Sigmoid colon (tissue), 7 donors: ENCODE measurements around the gene FAM204A. TPM values are rescaled to one million over a fixed set of nuclear protein-coding genes. Genes with fewer than 3 reads are reported as not detected.

Experiments
- DNase-seq: peaks from one replicate; pipeline ENCODE4 v3.0.0-alpha.2; 2019
- H3K27ac ChIP-seq, 4 donors: fragments of 200-600 bp; sonication (generic); one replicate each; pipeline ENCODE4 v1.5.1; 2016 to 2019; ENCODE audit warnings: mild to moderate bottlenecking in 1 of 4
- H3K27me3 ChIP-seq, 3 donors: fragments of 200-600 bp; sonication (generic); one replicate each; pipeline ENCODE4 v1.5.1; 2019; ENCODE audit warnings: mild to moderate bottlenecking in 1 of 3
- H3K36me3 ChIP-seq, 4 donors: fragments of 200-600 bp; sonication (generic); one replicate each; pipeline ENCODE4 v1.5.1; 2016 to 2019
- H3K4me1 ChIP-seq, 4 donors: fragments of 200-600 bp; sonication (generic); one replicate each; pipeline ENCODE4 v1.5.1; 2017 to 2019
- H3K4me3 ChIP-seq, 4 donors: fragments of 200-600 bp; sonication (generic); one replicate each; pipeline ENCODE4 v1.5.1; 2017 to 2019; ENCODE audit warnings: mild to moderate bottlenecking in 2 of 4, moderate library complexity in 1 of 4
- H3K9me3 ChIP-seq, 4 donors: fragments of 200-600 bp in 3 of 4; sonication (generic) in 3 of 4; one replicate each; pipeline versions ENCODE4 v1.5.1 to v1.6.1; 2013 to 2019
- EP300 ChIP-seq, 4 donors: sonication (generic); formaldehyde crosslinking; IDR thresholded peaks; one replicate each; pipeline ENCODE4 v1.6.1; 2017; ENCODE audit warnings: antibody characterized with exemption in 4 of 4
- POLR2A ChIP-seq, 2 donors: fragments of 450-650 bp; IDR thresholded peaks; one replicate each; pipeline ENCODE4 v1.6.1; 2016; ENCODE audit warnings: antibody characterized with exemption in 2 of 2, mild to moderate bottlenecking in 2 of 2, moderate library complexity in 2 of 2
- POLR2AphosphoS5 ChIP-seq, 4 donors: sonication (generic); formaldehyde crosslinking; IDR thresholded peaks; one replicate each; pipeline ENCODE4 v1.6.1; 2017; ENCODE audit warnings: antibody characterized with exemption in 4 of 4
- WGBS, 2 donors: extraction: QIAGEN DNeasy Blood & Tissue Kit; methylation state at CpG; one replicate each; pipeline ENCODE4 v1.1.7; 2013; 5-methylcytosine and 5-hydroxymethylcytosine counted together
- intact Hi-C: fragments of 100-400 bp; cut with DNase I; formaldehyde crosslinking; loops from one replicate; pipeline ENCODE4 v1.15.1; 2023
- polyA plus RNA-seq, 3 donors: library from polyadenylated mRNA; stranded (reverse); fragments of 200-250 nt; gene quantifications; one replicate each; pipeline ENCODE4 v1.2.3, GENCODE V29; 2013
- total RNA-seq, 4 donors: library from RNA; depleted of rRNA; stranded (reverse); fragments of >200 nt; gene quantifications; one replicate each; pipeline ENCODE4 v1.1.0, GENCODE V29; 2016
- TF ChIP-seq, protein P1 (sequence below), 4 experiments: fragments of 450-650 bp in 3 of 4; fragments of 200-600 bp in 1 of 4; IDR thresholded peaks; one replicate each; pipeline ENCODE4 v1.5.1; 2016 to 2019; ENCODE audit warnings: antibody characterized with exemption in 4 of 4, mild to moderate bottlenecking in 3 of 4, moderate library complexity in 2 of 4
- donor health status: healthy with polysubstance abuse.
- donor health status: Bipolar disorder and iron deficiency.
- donor health status: healthy.

The FAM204A gene
- total and polyA plus RNA-seq, 7 donors = 40.6 to 83.1 (median 60.1) TPM

DNA sequence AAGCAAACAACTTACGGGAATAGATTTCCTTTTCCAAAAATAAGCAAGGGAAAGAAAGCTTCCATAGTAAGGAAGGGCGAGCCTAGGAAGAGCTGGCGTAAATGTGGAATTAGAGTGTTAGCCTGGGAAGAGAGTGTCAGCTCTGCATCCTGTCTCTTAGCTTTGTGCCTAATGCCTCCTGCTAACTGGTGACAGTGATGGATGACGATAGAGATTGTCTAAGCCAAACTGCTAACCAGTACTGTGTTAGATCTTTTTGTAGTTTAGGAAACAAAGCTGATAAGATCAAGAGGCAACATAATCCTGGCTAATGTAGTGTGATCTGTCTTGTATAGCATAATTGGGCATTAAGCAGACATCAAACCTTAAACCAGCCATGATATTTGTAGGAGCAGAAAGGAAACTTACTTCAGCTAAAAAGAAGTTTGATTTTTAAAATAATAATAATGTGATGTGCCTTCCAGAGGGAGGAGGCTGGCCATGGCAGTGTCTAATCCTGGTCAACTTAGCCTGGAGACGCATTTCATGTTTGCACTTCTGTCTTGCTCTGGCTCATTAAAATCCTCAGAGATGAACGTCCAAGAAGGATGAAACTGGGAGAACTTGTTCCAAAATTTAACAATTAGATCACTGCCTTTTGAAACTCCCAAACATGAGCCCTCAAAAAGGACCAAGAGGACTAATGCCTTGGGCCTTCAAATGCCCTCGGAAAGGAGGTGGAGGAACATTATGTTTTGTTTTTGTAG, 85.1 kb downstream of the FAM204A start:
- intact Hi-C loops = no loop called here
- Histone ChIP-seq H3K9me3 (no peaks in the 10 kb centered on the region), H3K27ac (no peak overlapping the region), H3K36me3 (no peaks in the 10 kb centered on the region), H3K4me3 (no peak overlapping the region), H3K4me1 (no peaks in the 10 kb centered on the region), H3K27me3 (no peaks in the 10 kb centered on the region)
- TF ChIP-seq, protein P1, sequence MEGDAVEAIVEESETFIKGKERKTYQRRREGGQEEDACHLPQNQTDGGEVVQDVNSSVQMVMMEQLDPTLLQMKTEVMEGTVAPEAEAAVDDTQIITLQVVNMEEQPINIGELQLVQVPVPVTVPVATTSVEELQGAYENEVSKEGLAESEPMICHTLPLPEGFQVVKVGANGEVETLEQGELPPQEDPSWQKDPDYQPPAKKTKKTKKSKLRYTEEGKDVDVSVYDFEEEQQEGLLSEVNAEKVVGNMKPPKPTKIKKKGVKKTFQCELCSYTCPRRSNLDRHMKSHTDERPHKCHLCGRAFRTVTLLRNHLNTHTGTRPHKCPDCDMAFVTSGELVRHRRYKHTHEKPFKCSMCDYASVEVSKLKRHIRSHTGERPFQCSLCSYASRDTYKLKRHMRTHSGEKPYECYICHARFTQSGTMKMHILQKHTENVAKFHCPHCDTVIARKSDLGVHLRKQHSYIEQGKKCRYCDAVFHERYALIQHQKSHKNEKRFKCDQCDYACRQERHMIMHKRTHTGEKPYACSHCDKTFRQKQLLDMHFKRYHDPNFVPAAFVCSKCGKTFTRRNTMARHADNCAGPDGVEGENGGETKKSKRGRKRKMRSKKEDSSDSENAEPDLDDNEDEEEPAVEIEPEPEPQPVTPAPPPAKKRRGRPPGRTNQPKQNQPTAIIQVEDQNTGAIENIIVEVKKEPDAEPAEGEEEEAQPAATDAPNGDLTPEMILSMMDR (IDR thresholded peaks at IDR 0.05) = no peak
- TF ChIP-seq POLR2A (IDR thresholded peaks at IDR 0.05) (no peak), POLR2AphosphoS5 (IDR thresholded peaks at IDR 0.05) (no peak), EP300 (IDR thresholded peaks at IDR 0.05) (no peak)
- 49 to 68% methylated on average over 7 of the region's 7 CpGs for WGBS, 2 donors
- no peak for DNase-seq

DNA sequence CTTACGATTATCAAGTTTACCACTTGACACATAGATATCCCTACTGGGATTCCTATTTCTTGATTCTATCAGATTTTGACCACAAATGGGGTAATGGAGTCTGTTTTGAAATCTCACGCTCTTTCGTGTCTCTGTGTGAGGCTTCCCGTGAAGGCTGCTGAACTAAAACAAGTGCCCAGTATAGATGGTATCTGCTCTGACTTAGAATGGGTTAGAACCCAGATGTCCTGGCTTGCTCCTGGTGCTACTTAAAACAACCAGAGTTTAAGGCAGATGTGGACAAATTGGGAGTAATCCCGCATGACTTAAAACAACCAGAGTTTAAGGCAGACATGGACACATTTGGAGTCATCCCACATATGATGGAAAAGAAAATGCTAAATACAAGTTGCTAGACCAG, 85.9 kb downstream of the FAM204A start:
- Histone ChIP-seq H3K27me3 (no peaks in the 10 kb centered on the region), H3K27ac (no peak overlapping the region), H3K9me3 (no peaks in the 10 kb centered on the region), H3K4me1 (no peaks in the 10 kb centered on the region), H3K4me3 (no peak overlapping the region), H3K36me3 (no peaks in the 10 kb centered on the region)
- 73 to 83% methylated on average over 5 of the region's 5 CpGs for WGBS, 2 donors
- no peak for TF ChIP-seq EP300 (IDR thresholded peaks at IDR 0.05)
- TF ChIP-seq, protein P1 (IDR thresholded peaks at IDR 0.05) = no peak
- TF ChIP-seq POLR2A (IDR thresholded peaks at IDR 0.05) = no peak
- no peak for TF ChIP-seq POLR2AphosphoS5 (IDR thresholded peaks at IDR 0.05)
- intact Hi-C loops = no loop called here
- no peak for DNase-seq

DNA sequence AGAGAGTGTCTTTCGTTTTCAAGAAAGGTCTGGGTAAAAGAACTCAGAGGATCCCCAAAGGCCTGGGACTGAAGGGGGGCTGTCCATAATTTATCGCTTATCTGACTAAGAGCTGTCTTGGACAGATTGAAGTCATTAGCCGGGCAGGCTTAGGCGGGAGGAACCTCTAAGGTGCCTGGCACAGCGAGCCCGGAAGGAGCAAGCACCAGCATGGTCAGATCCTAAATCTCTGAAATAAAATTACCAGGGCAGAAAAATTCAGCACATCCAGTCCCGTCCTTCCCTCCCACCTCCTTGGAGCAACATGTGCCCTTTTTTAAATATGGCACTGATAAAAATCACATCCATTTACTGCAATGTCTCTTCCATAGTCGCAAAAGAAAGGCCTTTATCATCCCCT, 86.8 kb downstream of the FAM204A start:
- 86 to 92% methylated on average over 8 of the region's 8 CpGs for WGBS, 2 donors
- no peak for TF ChIP-seq POLR2A (IDR thresholded peaks at IDR 0.05)
- no peak for TF ChIP-seq EP300 (IDR thresholded peaks at IDR 0.05)
- no peak for TF ChIP-seq POLR2AphosphoS5 (IDR thresholded peaks at IDR 0.05)
- TF ChIP-seq, protein P1 (IDR thresholded peaks at IDR 0.05) = no peak
- no peak overlapping the region for H3K27ac ChIP-seq
- H3K4me1 ChIP-seq = no peaks in the 10 kb centered on the region
- no peaks in the 10 kb centered on the region for H3K36me3 ChIP-seq
- no peaks in the 10 kb centered on the region for H3K9me3 ChIP-seq
- no peaks in the 10 kb centered on the region for H3K27me3 ChIP-seq
- intact Hi-C loops = no loop called here
- H3K4me3 ChIP-seq = no peak overlapping the region
- DNase-seq = no peak

DNA sequence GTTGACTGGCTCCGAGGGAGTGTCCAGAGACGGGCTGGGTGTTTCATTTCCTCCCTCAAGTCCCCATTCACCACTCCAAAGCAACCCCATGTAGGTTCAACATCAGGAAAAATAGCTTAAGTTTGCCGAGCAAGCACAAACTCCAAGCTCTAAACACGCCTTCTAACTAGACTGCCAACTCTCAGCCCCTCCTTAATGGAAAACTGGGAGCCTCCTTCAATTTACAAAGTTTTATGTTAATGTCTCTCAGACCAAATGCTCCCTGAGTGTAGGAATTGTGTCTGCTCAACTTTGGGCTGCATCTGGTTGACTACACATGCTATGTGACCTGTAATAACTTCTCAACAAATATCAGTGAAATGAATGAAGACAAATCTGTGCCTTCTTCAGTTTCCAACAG, 87.5 kb downstream of the FAM204A start:
- no peak overlapping the region for H3K27ac ChIP-seq
- WGBS, 2 donors = 57 to 73% methylated on average over 4 of the region's 4 CpGs
- no peak for DNase-seq
- no peaks in the 10 kb centered on the region for H3K27me3 ChIP-seq
- H3K9me3 ChIP-seq = no peaks in the 10 kb centered on the region
- no peaks in the 10 kb centered on the region for H3K4me1 ChIP-seq
- no peaks in the 10 kb centered on the region for H3K36me3 ChIP-seq
- TF ChIP-seq EP300 (IDR thresholded peaks at IDR 0.05) = no peak
- TF ChIP-seq, protein P1 (IDR thresholded peaks at IDR 0.05) = no peak
- TF ChIP-seq POLR2AphosphoS5 (IDR thresholded peaks at IDR 0.05) = no peak
- TF ChIP-seq POLR2A (IDR thresholded peaks at IDR 0.05) = no peak
- intact Hi-C loops = no loop called here
- H3K4me3 ChIP-seq = no peak overlapping the region

DNA sequence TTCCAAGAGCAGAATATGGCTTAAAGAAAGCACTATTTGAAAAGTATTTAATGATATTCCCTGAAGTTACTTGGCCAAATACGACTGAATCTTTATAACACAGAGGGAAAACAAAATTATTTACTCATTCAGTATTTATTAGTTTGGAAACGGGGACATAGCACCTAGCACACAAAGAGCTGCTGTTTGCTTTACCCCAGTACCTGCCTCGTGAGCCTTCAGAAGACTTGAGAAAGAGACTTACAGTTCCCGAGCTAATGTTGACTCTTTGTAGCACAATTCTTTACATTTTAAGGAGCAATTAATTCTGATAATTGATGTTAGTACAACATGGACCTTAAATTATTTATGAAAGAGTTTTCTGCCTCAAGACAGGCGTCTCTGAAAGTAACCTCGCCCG, 88.7 kb downstream of the FAM204A start:
- Histone ChIP-seq H3K27ac (no peak overlapping the region), H3K4me1 (no peaks in the 10 kb centered on the region), H3K4me3 (no peak overlapping the region), H3K27me3 (no peaks in the 10 kb centered on the region), H3K9me3 (no peaks in the 10 kb centered on the region), H3K36me3 (no peaks in the 10 kb centered on the region)
- TF ChIP-seq EP300 (IDR thresholded peaks at IDR 0.05) (no peak), POLR2AphosphoS5 (IDR thresholded peaks at IDR 0.05) (no peak), POLR2A (IDR thresholded peaks at IDR 0.05) (no peak)
- TF ChIP-seq, protein P1 (IDR thresholded peaks at IDR 0.05) = no peak
- no peak for DNase-seq
- WGBS, 2 donors = 63 to 77% methylated on average over 7 of the region's 7 CpGs
- intact Hi-C loops = no loop called here
